ENCODE data around the gene GET4. TPM values are rescaled to one million over a fixed set of nuclear protein-coding genes. Genes with fewer than 3 reads are reported as not detected.
A peak's percentile ranks its signal among the peaks of the same experiment; 100 is the strongest.

Gene GET4
- total and polyA plus RNA-seq, 10 of the 15 experiments (the other 5 are each of a cell fraction or from before 2014, with no cell fraction given), result 0.66 to 73.8 (median 34.0) TPM

DNA sequence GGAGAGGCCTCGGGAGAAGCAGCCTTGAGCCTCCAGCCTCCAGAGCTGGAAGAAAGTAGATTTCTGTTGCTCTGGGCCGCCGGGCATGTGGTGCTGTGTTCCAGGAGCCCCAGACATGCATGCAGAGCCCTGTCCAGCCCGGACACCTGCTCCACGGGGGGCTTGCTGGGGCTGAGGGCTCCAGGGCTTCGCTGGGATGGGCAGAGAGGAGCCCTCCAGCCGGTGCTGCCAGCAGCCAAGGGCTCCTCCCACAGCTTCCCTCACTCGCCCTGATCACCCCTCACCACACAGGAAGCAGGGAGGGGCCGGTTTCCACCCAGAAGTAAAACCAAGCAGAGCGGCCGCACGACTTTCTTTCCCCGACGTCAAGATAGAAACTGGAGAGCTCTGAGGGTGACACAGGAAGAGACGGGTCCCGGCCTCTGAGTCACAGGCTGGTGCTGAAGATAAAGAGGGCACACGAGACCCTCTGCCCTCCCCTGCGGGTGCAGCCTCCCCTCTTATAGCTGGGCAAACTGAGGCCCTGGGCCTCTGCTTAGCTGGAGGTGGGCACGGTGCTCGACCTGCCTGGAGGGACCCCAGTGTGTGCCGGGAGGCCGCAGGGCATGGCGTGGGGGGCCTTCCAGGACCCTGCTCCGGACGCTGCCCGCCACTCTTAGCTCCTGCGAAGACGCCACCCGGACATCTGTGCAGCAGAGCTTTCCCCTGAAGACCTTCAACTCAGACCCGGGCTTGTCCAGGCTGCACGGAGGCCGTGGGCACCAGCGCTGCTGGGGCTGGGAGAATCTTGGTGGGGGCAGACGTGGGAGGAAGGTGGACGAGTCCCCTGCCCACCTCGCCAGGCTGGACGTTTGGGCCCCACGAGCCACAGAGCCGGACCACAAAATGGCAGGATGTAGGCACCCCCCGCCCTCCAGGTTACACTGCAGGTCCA, 47.0 kb downstream of the GET4 start (continued):
- TF ChIP-seq, protein P1, sequence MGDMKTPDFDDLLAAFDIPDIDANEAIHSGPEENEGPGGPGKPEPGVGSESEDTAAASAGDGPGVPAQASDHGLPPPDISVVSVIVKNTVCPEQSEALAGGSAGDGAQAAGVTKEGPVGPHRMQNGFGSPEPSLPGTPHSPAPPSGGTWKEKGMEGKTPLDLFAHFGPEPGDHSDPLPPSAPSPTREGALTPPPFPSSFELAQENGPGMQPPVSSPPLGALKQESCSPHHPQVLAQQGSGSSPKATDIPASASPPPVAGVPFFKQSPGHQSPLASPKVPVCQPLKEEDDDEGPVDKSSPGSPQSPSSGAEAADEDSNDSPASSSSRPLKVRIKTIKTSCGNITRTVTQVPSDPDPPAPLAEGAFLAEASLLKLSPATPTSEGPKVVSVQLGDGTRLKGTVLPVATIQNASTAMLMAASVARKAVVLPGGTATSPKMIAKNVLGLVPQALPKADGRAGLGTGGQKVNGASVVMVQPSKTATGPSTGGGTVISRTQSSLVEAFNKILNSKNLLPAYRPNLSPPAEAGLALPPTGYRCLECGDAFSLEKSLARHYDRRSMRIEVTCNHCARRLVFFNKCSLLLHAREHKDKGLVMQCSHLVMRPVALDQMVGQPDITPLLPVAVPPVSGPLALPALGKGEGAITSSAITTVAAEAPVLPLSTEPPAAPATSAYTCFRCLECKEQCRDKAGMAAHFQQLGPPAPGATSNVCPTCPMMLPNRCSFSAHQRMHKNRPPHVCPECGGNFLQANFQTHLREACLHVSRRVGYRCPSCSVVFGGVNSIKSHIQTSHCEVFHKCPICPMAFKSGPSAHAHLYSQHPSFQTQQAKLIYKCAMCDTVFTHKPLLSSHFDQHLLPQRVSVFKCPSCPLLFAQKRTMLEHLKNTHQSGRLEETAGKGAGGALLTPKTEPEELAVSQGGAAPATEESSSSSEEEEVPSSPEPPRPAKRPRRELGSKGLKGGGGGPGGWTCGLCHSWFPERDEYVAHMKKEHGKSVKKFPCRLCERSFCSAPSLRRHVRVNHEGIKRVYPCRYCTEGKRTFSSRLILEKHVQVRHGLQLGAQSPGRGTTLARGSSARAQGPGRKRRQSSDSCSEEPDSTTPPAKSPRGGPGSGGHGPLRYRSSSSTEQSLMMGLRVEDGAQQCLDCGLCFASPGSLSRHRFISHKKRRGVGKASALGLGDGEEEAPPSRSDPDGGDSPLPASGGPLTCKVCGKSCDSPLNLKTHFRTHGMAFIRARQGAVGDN (IDR thresholded peaks at IDR 0.05), result peak; percentile 79
- TF ChIP-seq SMARCA5 (IDR thresholded peaks at IDR 0.05) (peak; percentile 78), WRNIP1 (IDR thresholded peaks at IDR 0.05; ENCODE audit: borderline replicate concordance, low read depth, low read length) (no peak), SPI1 (IDR thresholded peaks at IDR 0.05; ENCODE audit: borderline replicate concordance, insufficient read depth, low read depth, low read length) (no peak), JUND (IDR thresholded peaks at IDR 0.05; ENCODE audit: low read depth, low read length) (0 out of 2 replicates have a peak, but pooled peaks have one; percentile 37), ZBTB33 (IDR thresholded peaks at IDR 0.05) (no peak), ZNF207 (IDR thresholded peaks at IDR 0.05; ENCODE audit: borderline replicate concordance) (peak; percentile 62; the same call in 1 of the 2 replicates), CBX5 (IDR thresholded peaks at IDR 0.05; ENCODE audit: low read depth) (0 out of 2 replicates have a peak, but pooled peaks have one; percentile 52), CHD4 (IDR thresholded peaks at IDR 0.05) (no peak), POU2F2 (IDR thresholded peaks at IDR 0.05; ENCODE audit: borderline replicate concordance, low read depth, low read length) (peak; percentile 70; the same call in 1 of the 3 replicates), PML (IDR thresholded peaks at IDR 0.05; ENCODE audit: low read length) (no peak; the same call in 1 of the 2 replicates), SMC3 (IDR thresholded peaks at IDR 0.05; ENCODE audit: borderline replicate concordance, low read length) (peak; percentile 5; the same call in 1 of the 2 replicates), ELK1 (IDR thresholded peaks at IDR 0.05; ENCODE audit: low read depth, low read length) (no peak), ZNF622 (IDR thresholded peaks at IDR 0.05) (no peak), FOXK2 (IDR thresholded peaks at IDR 0.05) (no peak), STAT1 (conservative IDR thresholded peaks at IDR 0.05) (no peak; the same call in 1 of the 2 replicates), RAD51 (IDR thresholded peaks at IDR 0.05) (no peak), POLR2AphosphoS5 (IDR thresholded peaks at IDR 0.05; ENCODE audit: low read length) (peak; percentile 89), ASH2L (IDR thresholded peaks at IDR 0.05; ENCODE audit: borderline replicate concordance, low read depth) (no peak), CREB1 (IDR thresholded peaks at IDR 0.05; ENCODE audit: low read depth) (peak; percentile 73), LARP7 (IDR thresholded peaks at IDR 0.05) (peak; percentile 86), SUZ12 (IDR thresholded peaks at IDR 0.05; ENCODE audit: unreplicated experiment) (no peak), EZH2 (IDR thresholded peaks at IDR 0.05; ENCODE audit: borderline replicate concordance, control insufficient read depth, low read depth, low read length) (no peak), CHD1 (IDR thresholded peaks at IDR 0.05; ENCODE audit: low read depth, low read length) (no peak), RUNX3 (IDR thresholded peaks at IDR 0.05; ENCODE audit: low read length) (peak; percentile 94)
